BJ (cell line): Measurements from ENCODE around the gene LATS2. TPM values are rescaled to one million over a fixed set of nuclear protein-coding genes. Genes with fewer than 3 reads are reported as not detected.
A peak's percentile ranks its signal among the peaks of the same experiment; 100 is the strongest.
"Not testable (repeated sequence)": the region's sequence is repeated elsewhere in the genome, so short reads cannot be mapped to it uniquely, and the experiment has no call there.

Experiments
- CTCF ChIA-PET: fragments of 350-600 bp; formaldehyde crosslinking; extraction: SDS; loops from one replicate; lab custom pipeline; 2021; ENCODE audit warnings: antibody characterized with exemption, inconsistent platforms; lab: Yijun Ruan, JAX
- POLR2A ChIA-PET: fragments of 300-600 bp; sonication (Branson Sonifier 250); formaldehyde crosslinking; extraction: SDS; loops from one replicate; lab custom pipeline; 2021; ENCODE audit warnings: antibody characterized with exemption; lab: Charles Lee
- DNase-seq: peaks from one replicate; pipeline ENCODE4 v3.0.0-alpha.2; 2011; ENCODE audit warnings: low read depth
- H3K27me3 ChIP-seq: 2 replicates; pipeline ENCODE4 v1.6.0; 2011; ENCODE audit warnings: low read length; ENCODE audit not compliant: control insufficient read depth, insufficient read depth
- H3K36me3 ChIP-seq: 2 replicates; pipeline ENCODE4 v1.5.1; 2011; ENCODE audit warnings: low read length; ENCODE audit not compliant: control insufficient read depth, insufficient read depth
- H3K4me3 ChIP-seq: 2 replicates; pipeline ENCODE4 v1.5.1; 2011; ENCODE audit warnings: low read depth, mild to moderate bottlenecking, control low read depth, low read length
- CTCF ChIP-seq: IDR thresholded peaks from 2 replicates; pipeline ENCODE4 v1.5.1; 2011; ENCODE audit warnings: low read depth, mild to moderate bottlenecking, control low read depth, inconsistent platforms, low read length, moderate library complexity; ENCODE audit not compliant: insufficient read depth
- polyA plus RNA-seq: library from polyadenylated mRNA; depleted of rRNA; stranded (reverse); fragments of >200 nt; gene quantifications from 2 replicates; pipeline ENCODE4 v1.2.3, GENCODE V29; 2011

LATS2 gene
- polyA plus RNA-seq, 1 experiment: 20.0 TPM

- no peak for DNase-seq
- Histone ChIP-seq H3K27me3 (no peaks in the 10 kb centered on the region; the same call in 1 of the 2 replicates), H3K36me3 (no peaks in the 10 kb centered on the region), H3K4me3 (no peak overlapping the region)
- TF ChIP-seq CTCF: no peak
- ChIA-PET POLR2A (no interaction called here), CTCF (interaction anchor here (1.7 kb wide), 1 partner anchor 10 kb away, joined by 4 read pairs; no protein-coding TSS in a partner anchor)
Observed at GRCh38 chr13:20953245-20953931, 108.0 kb downstream of the LATS2 start.

GRCh38 chr13:20952838-20953237 lies 108.5 kb downstream of the LATS2 start:
- Histone ChIP-seq H3K4me3 (no peak overlapping the region), H3K27me3 (no peaks in the 10 kb centered on the region; the same call in 1 of the 2 replicates), H3K36me3 (no peaks in the 10 kb centered on the region)
- TF ChIP-seq CTCF: no peak
- DNase-seq: no peak
- ChIA-PET CTCF (interaction anchor here (1.7 kb wide), 1 partner anchor 9 kb away, joined by 4 read pairs; no protein-coding TSS in a partner anchor), POLR2A (no interaction called here)

- CTCF ChIA-PET: interaction anchor here (0.5 kb wide), 1 partner anchor 26 kb away, joined by 3 read pairs; no protein-coding TSS in a partner anchor
- POLR2A ChIA-PET, DNase-seq, H3K36me3 ChIP-seq, H3K4me3 ChIP-seq, H3K27me3 ChIP-seq: not testable (repeated sequence)
Observed at GRCh38 chr13:20948001-20948400, 113.4 kb downstream of the LATS2 start.

GRCh38 chr13:20945952-20946383 lies 115.4 kb downstream of the LATS2 start:
- Histone ChIP-seq H3K27me3 (no peaks in the 10 kb centered on the region), H3K4me3 (0 out of 2 replicates have a peak overlapping the region, but pooled peaks have one; percentile 7), H3K36me3 (no peaks in the 10 kb centered on the region)
- no peak for TF ChIP-seq CTCF
- no peak for DNase-seq
- CTCF ChIA-PET: interaction anchor here (0.6 to 1.4 kb wide), 3 partner anchors 132 to 534 kb away, joined by 3 read pairs; no protein-coding TSS in a partner anchor
- POLR2A ChIA-PET: no interaction called here

GRCh38 chr13:20942938-20943559 lies 118.3 kb downstream of the LATS2 start:
- TF ChIP-seq CTCF: no peak
- no peaks in the 10 kb centered on the region for H3K36me3 ChIP-seq
- ChIA-PET CTCF (interaction anchor here (0.7 to 2.4 kb wide), 20 partner anchors 10 to 553 kb away, joined by 3 to 20 read pairs (median 3); partner anchors contain the start of genes MRPL57 and SKA3), POLR2A (no interaction called here)
- H3K27me3 ChIP-seq: no peaks in the 10 kb centered on the region; the same call in 1 of the 2 replicates
- DNase-seq: no peak
- H3K4me3 ChIP-seq: no peak overlapping the region

- CTCF ChIA-PET: interaction anchor here (1.3 kb wide), 1 partner anchor 538 kb away, joined by 5 read pairs; no protein-coding TSS in a partner anchor
- H3K27me3 ChIP-seq, POLR2A ChIA-PET, H3K4me3 ChIP-seq, DNase-seq, H3K36me3 ChIP-seq: not testable (repeated sequence)
Observed at GRCh38 chr13:20940511-20940910, 120.9 kb downstream of the LATS2 start.
